B cell (primary cell): Measurements from ENCODE around the gene OR6B2.

Experiments
- EZH2 ChIP-seq: IDR thresholded peaks from 2 replicates; pipeline ENCODE4 v1.6.1; 2012; ENCODE audit warnings: borderline replicate concordance, low read depth, mild to moderate bottlenecking, moderate library complexity, low read length; ENCODE audit not compliant: insufficient read depth, poor library complexity, severe bottlenecking
- TF ChIP-seq, protein P1 (sequence below): fragments of 200-600 bp; IDR thresholded peaks from one replicate; pipeline ENCODE4 v1.8.0; 2022; ENCODE audit warnings: antibody characterized with exemption, mild to moderate bottlenecking

DNA sequence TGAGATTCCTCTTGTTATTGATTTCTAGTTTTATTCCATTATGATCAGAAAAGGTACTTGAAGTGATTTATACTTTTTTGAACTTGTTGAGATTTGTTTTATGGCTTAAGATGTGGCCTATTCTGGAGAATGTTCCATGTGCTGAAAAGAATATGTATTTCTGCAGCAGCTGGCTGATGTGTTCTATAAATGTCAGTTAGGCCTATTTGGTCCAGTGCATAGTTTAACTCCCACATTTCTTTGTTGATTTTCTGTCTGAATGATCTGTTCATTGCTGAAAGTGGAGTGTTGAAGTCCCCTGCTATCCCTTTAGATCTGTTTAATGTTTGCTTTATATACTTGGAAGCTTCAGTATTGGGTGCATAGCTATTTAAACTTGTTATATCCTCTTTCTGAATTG, 7.1 kb upstream of the OR6B2 start:
- TF ChIP-seq, protein P1, sequence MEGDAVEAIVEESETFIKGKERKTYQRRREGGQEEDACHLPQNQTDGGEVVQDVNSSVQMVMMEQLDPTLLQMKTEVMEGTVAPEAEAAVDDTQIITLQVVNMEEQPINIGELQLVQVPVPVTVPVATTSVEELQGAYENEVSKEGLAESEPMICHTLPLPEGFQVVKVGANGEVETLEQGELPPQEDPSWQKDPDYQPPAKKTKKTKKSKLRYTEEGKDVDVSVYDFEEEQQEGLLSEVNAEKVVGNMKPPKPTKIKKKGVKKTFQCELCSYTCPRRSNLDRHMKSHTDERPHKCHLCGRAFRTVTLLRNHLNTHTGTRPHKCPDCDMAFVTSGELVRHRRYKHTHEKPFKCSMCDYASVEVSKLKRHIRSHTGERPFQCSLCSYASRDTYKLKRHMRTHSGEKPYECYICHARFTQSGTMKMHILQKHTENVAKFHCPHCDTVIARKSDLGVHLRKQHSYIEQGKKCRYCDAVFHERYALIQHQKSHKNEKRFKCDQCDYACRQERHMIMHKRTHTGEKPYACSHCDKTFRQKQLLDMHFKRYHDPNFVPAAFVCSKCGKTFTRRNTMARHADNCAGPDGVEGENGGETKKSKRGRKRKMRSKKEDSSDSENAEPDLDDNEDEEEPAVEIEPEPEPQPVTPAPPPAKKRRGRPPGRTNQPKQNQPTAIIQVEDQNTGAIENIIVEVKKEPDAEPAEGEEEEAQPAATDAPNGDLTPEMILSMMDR, result no peak
- no peak for TF ChIP-seq EZH2
